Non-pigmented ciliary epithelial cell (primary cell): ENCODE results near the gene MAP7D2.

Experiments
- DNase-seq: peaks from one replicate; pipeline ENCODE4 v3.0.0-alpha.2; 2010; ENCODE audit warnings: low read depth

The MAP7D2 gene

GRCh38 chrX:19966056-19966455 is 150.7 kb downstream of the MAP7D2 start:
- DNase-seq: no peak

- no peak for DNase-seq
Measured at GRCh38 chrX:19964017-19964710, 152.5 kb downstream of the MAP7D2 start.

GRCh38 chrX:19960913-19961312 is 155.8 kb downstream of the MAP7D2 start:
- DNase-seq: no peak

GRCh38 chrX:19958552-19959486 is 157.9 kb downstream of the MAP7D2 start:
- no peak for DNase-seq

- no peak for DNase-seq
Measured at GRCh38 chrX:19956923-19957322, 159.8 kb downstream of the MAP7D2 start.
